Pancreas (tissue), 10 donors: ENCODE measurements around the gene SMARCA4. TPM values are rescaled to one million over a fixed set of nuclear protein-coding genes. Genes with fewer than 3 reads are reported as not detected.
"Not testable (repeated sequence)": the region's sequence is repeated elsewhere in the genome, so short reads cannot be mapped to it uniquely, and the experiment has no call there.

Experiments used
- ATAC-seq, 4 donors: fragments of 200-7000 bp; cut with Tn5 transposase; one replicate each; pipeline versions ENCODE4 v1.8.0 to v1.9.1; 2020; ENCODE audit warnings: mild to moderate bottlenecking in 4 of 4, moderate library complexity in 4 of 4
- DNase-seq, 6 donors: peaks; one replicate each; pipeline ENCODE4 v3.0.0-alpha.2; 2020
- FAIRE-seq: peaks from 2 replicates; lab custom pipeline; 2012; peaks lifted over from hg19 to GRCh38; lab: Jason Lieb, UNC
- H3K27ac ChIP-seq, 4 donors: fragments of 200-600 bp; sonication (generic); 1 replicate in 3 of 4; 2 replicates in 1 of 4; pipeline versions ENCODE4 v1.5.0 to v1.8.0; 2020
- H3K27me3 ChIP-seq, 4 donors: fragments of 200-600 bp; one replicate each; pipeline ENCODE4 v1.8.0; 2021
- H3K36me3 ChIP-seq, 3 donors: fragments of 200-600 bp; sonication (generic) in 1 of 3; one replicate each; pipeline versions ENCODE4 v1.5.0 to v1.8.0; 2020 to 2021
- H3K4me1 ChIP-seq, 3 donors: fragments of 200-600 bp; one replicate each; pipeline ENCODE4 v1.8.0; 2021
- H3K4me3 ChIP-seq, 4 donors: fragments of 200-600 bp; sonication (generic) in 2 of 4; one replicate each; pipeline versions ENCODE4 v1.5.0 to v1.8.0; 2020 to 2021
- H3K9me3 ChIP-seq, 4 donors: fragments of 200-600 bp; one replicate each; pipeline ENCODE4 v1.8.0; 2021
- WGBS, 2 donors: extraction: QIAGEN DNeasy Blood & Tissue Kit; methylation state at CpG; one replicate each; pipeline ENCODE4 v1.1.7; 2013; 5-methylcytosine and 5-hydroxymethylcytosine counted together
- intact Hi-C, 3 donors: fragments of 100-400 bp; cut with DNase I; formaldehyde crosslinking; loops; one replicate each; pipeline versions ENCODE4 v1.11.1 to v1.14.2; 2022
- polyA plus RNA-seq, 2 donors: library from polyadenylated mRNA; stranded (reverse); fragments of 200-250 nt; gene quantifications; one replicate each; pipeline ENCODE4 v1.2.3, GENCODE V29; 2013
- total RNA-seq, 6 donors: library from RNA; stranded (reverse); fragmentation: NEBNext Ultra II Directional in 4 of 6; extraction: Animal tissue kit (Norgen Biotek cat#: 25700) in 4 of 6; gene quantifications; one replicate each; pipeline versions ENCODE4 v1.2.1 to v1.2.4, GENCODE V29; 2021 to 2023
- TF ChIP-seq, protein P1 (sequence below), 4 donors: fragments of 200-600 bp; sonication (generic) in 3 of 4; IDR thresholded peaks; one replicate each; pipeline versions ENCODE4 v1.5.0 to v1.8.0; 2021; ENCODE audit warnings: antibody characterized with exemption in 4 of 4
- donor health status: healthy with polysubstance abuse.
- donor health status: DM: no; HTN: no; CAD: no; lungs with moderate emphysema.
- donor health status: DM: no; HTN: no; CAD: no.
- donor health status: control.
- donor health status: control.
- donor health status: Bipolar disorder and iron deficiency.
- donor health status: DM: yes; HTN: yes; CAD: no.
- donor health status: DM: no; HTN: no; CAD: no.
- donor health status: DM: no; HTN: no; CAD: no.
- donor health status: DM: yes; HTN: yes; CAD: no.

Gene SMARCA4
- total and polyA plus RNA-seq, 8 donors, result 28.7 to 77.8 (median 42.9) TPM

DNA sequence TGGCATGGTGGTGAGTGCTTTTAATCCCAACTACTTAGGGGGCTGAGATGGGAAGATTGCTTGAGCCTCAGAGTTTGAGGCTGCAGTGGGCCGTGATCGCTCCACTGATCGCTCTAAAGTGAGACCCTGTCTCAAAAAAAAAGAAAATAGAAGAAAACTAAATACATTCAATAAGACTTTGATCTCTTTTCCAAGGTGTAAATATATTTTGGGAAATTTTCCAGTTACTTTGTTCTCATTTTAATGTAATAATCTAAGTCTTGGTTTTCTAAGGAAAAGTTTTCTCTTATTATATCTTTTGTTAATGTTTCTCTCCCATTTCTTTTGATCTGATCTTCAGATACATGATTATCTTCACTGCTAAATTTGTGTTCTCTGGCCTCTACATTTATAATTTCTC, 138.0 kb downstream of the SMARCA4 start:
- 77 to 83% methylated on average over 3 of the region's 3 CpGs for WGBS, 2 donors
- intact Hi-C loops, result no loop called here
- H3K36me3 ChIP-seq, result peaks cover 8 to 18% (median 9%) of the 10 kb centered on the region in 3 donors
- peaks cover 8 to 26% (median 13%) of the 10 kb centered on the region in 3 donors for H3K4me1 ChIP-seq
- H3K9me3 ChIP-seq, result no peaks in the 10 kb centered on the region
- FAIRE-seq (no peak), DNase-seq (no peak), ATAC-seq (no peak)
- H3K27ac ChIP-seq, result no peak overlapping the region
- TF ChIP-seq, protein P1, sequence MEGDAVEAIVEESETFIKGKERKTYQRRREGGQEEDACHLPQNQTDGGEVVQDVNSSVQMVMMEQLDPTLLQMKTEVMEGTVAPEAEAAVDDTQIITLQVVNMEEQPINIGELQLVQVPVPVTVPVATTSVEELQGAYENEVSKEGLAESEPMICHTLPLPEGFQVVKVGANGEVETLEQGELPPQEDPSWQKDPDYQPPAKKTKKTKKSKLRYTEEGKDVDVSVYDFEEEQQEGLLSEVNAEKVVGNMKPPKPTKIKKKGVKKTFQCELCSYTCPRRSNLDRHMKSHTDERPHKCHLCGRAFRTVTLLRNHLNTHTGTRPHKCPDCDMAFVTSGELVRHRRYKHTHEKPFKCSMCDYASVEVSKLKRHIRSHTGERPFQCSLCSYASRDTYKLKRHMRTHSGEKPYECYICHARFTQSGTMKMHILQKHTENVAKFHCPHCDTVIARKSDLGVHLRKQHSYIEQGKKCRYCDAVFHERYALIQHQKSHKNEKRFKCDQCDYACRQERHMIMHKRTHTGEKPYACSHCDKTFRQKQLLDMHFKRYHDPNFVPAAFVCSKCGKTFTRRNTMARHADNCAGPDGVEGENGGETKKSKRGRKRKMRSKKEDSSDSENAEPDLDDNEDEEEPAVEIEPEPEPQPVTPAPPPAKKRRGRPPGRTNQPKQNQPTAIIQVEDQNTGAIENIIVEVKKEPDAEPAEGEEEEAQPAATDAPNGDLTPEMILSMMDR (IDR thresholded peaks at IDR 0.05), result no peak
- no peaks in the 10 kb centered on the region for H3K27me3 ChIP-seq
- no peak overlapping the region for H3K4me3 ChIP-seq

DNA sequence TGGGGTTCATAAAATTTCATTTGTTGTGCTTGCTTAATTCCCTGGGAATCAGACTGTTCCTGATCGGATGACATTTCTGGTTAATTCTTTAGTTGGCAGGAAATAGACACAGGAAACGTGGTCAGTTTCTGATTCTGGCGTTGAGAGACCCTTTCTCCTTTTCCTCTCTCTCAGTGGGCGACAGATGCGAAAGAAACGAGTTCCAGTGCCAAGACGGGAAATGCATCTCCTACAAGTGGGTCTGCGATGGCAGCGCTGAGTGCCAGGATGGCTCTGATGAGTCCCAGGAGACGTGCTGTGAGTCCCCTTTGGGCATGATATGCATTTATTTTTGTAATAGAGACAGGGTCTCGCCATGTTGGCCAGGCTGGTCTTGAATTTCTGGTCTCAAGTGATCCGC, 139.2 kb downstream of the SMARCA4 start:
- peaks cover 8 to 29% (median 9%) of the 10 kb centered on the region in 3 donors for H3K36me3 ChIP-seq
- H3K27me3 ChIP-seq, result no peaks in the 10 kb centered on the region
- H3K4me1 ChIP-seq, result peaks cover 0 to 16% (median 7%) of the 10 kb centered on the region in 3 donors
- intact Hi-C loops, result no loop called here
- H3K9me3 ChIP-seq, result no peaks in the 10 kb centered on the region
- FAIRE-seq (no peak), ATAC-seq (no peak), DNase-seq (no peak)
- WGBS, 2 donors, result 83 to 87% methylated on average over 12 of the region's 12 CpGs
- TF ChIP-seq, protein P1 (IDR thresholded peaks at IDR 0.05), result no peak
- H3K27ac ChIP-seq, result no peak overlapping the region
- no peak overlapping the region for H3K4me3 ChIP-seq

DNA sequence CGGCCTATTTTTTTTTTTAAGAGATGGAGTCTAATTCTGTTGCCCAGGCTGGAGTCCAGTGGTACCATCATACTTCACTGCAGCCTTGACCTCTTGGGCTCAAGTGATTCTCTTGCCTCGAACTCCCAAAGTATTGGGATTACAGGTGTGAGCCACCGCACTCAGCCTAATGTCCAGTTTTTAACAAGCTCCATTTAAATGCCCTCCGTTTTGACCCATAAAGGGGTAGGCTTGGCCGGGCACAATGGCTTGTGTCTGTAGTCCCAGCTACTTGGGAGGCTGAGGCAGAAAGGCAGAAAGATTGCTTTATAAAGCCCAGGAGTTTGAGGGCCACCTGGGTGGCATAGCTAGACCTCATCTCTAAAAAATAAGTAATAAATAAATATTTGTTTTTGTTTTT, 140.2 kb downstream of the SMARCA4 start:
- Histone ChIP-seq H3K4me3 (no peak overlapping the region), H3K27ac (no peak overlapping the region), H3K4me1 (peaks cover 0 to 6% (median 0%) of the 10 kb centered on the region in 3 donors), H3K36me3 (peaks cover 8 to 38% (median 14%) of the 10 kb centered on the region in 3 donors), H3K27me3 (no peaks in the 10 kb centered on the region), H3K9me3 (no peaks in the 10 kb centered on the region)
- TF ChIP-seq, protein P1 (IDR thresholded peaks at IDR 0.05), result no peak
- DNase-seq (no peak), ATAC-seq (no peak), FAIRE-seq (no peak)
- intact Hi-C loops, result no loop called here
- 91 to 96% methylated on average over 5 of the region's 5 CpGs for WGBS, 2 donors

DNA sequence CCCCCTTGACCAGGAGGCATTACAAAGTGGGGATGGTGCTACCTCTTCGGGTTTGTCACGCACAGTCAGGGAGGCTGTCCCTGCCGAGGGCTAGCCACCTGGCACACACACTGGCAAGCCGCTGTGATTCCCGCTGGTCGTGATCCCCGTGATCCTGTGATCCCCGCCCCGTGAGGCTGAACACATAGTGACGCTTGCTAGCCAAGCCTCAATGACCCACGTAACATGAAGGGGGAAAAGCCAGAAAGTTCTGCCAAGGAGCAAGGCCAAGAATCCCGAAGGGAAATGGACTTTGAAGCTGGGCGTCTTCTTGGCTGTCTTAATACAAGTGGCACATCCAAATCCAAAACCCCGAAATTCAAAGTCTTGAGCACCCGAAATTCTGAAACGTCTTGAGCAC, 142.1 kb downstream of the SMARCA4 start:
- DNase-seq, result no peak
- no peaks in the 10 kb centered on the region for H3K27me3 ChIP-seq
- H3K36me3 ChIP-seq, result peaks cover 14 to 57% (median 28%) of the 10 kb centered on the region in 3 donors
- H3K27ac ChIP-seq, result no peak overlapping the region
- 84 to 88% methylated on average over 16 of the region's 16 CpGs for whole genome bisulfite sequencing, 2 donors
- H3K4me3 ChIP-seq, result no peak overlapping the region
- intact Hi-C loops, result no loop called here
- no peak for FAIRE-seq
- H3K4me1 ChIP-seq, result no peaks in the 10 kb centered on the region
- ATAC-seq, result peak in 1 of 4 donors; percentile 9
- no peaks in the 10 kb centered on the region for H3K9me3 ChIP-seq
- TF ChIP-seq, protein P1 (IDR thresholded peaks at IDR 0.05), result no peak

DNA sequence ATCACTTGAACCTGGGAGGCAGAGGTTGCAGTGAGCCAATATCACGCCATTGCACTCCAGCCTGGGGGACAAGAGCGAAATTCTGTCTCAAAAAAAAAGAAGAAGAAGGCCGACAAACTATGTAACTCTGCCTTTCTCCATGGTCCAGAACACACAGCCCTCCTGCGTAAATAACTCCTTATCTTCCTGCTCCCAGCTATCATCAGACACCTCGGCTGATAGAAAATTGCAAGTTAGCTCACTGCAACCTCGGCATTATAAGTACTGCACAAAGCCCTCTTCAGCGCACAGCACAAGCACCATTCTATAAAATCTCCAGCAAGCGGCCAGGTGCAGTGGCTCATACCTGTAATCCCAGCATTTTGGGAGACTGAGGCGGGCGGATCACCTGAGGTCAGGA, 142.8 kb downstream of the SMARCA4 start:
- H3K36me3 ChIP-seq, result peaks cover 14 to 64% (median 33%) of the 10 kb centered on the region in 3 donors
- intact Hi-C loops, H3K27ac ChIP-seq, H3K27me3 ChIP-seq, ATAC-seq, DNase-seq, H3K4me1 ChIP-seq, FAIRE-seq, H3K9me3 ChIP-seq, H3K4me3 ChIP-seq: not testable (repeated sequence)
- WGBS, 2 donors, result 86% methylated on average over 10 of the region's 10 CpGs
